ENCODE measurements around the gene OLIG1. TPM values are rescaled to one million over a fixed set of nuclear protein-coding genes. Genes with fewer than 3 reads are reported as not detected.

OLIG1 gene
- total RNA-seq, 4 donors from 2014 or later = not detected

GRCh38 chr21:33025489-33026442, 44.2 kb upstream of the OLIG1 start, which contains the start of gene OLIG2:
Gene OLIG2 (plus strand): TSS chr21:33025935. CDS start chr21:33026863, 928 bp downstream.
- intact Hi-C loops (cut with DNase I) = no loop called here
- WGBS = 1% methylated on average over 32 of the region's 59 CpGs
- DNase-seq (ENCODE audit: extremely low spot score) = no peak
- no peaks in the 10 kb centered on the region for H3K36me3 ChIP-seq
- H3K9me3 ChIP-seq = no peaks in the 10 kb centered on the region
- no peak for TF ChIP-seq POLR2AphosphoS5 (IDR thresholded peaks at IDR 0.05)
- no peak for TF ChIP-seq CTCF (IDR thresholded peaks at IDR 0.05)
- TF ChIP-seq EP300 (IDR thresholded peaks at IDR 0.05) = no peak
- TF ChIP-seq POLR2A (IDR thresholded peaks at IDR 0.05; ENCODE audit: low read depth) = no peak
- no peak within 1 kb of the TSS for H3K4me3 ChIP-seq
- H3K4me1 ChIP-seq = peaks cover 16 to 77% (median 72%) of the 10 kb centered on the region in 4 donors
- H3K27ac ChIP-seq (replicated peaks in 1 of 4) = no peak within 1 kb of the TSS
- peaks cover 0 to 100% (median 83%) of the 10 kb centered on the region in 4 donors for H3K27me3 ChIP-seq

- intact Hi-C loops (cut with DNase I) = no loop called here
- H3K27me3 ChIP-seq = peaks cover 0 to 100% (median 85%) of the 10 kb centered on the region in 4 donors
- no peak overlapping the region for H3K4me3 ChIP-seq
- H3K4me1 ChIP-seq = peaks cover 16 to 74% (median 70%) of the 10 kb centered on the region in 4 donors
- H3K9me3 ChIP-seq = no peaks in the 10 kb centered on the region
- 4% methylated on average over 21 of the region's 21 CpGs for WGBS
- DNase-seq (ENCODE audit: extremely low spot score) = no peak
- H3K36me3 ChIP-seq = no peaks in the 10 kb centered on the region
- H3K27ac ChIP-seq (replicated peaks in 1 of 4) = no peak overlapping the region
- no peak for TF ChIP-seq POLR2AphosphoS5 (IDR thresholded peaks at IDR 0.05)
These were observed 43.5 kb upstream of the OLIG1 start for GRCh38 chr21:33026443-33026858.

- H3K4me3 ChIP-seq = no peak overlapping the region
- TF ChIP-seq POLR2AphosphoS5 (IDR thresholded peaks at IDR 0.05) (no peak), EP300 (IDR thresholded peaks at IDR 0.05) (no peak), POLR2A (IDR thresholded peaks at IDR 0.05; ENCODE audit: low read depth) (no peak), CTCF (IDR thresholded peaks at IDR 0.05) (no peak)
- H3K36me3 ChIP-seq = no peaks in the 10 kb centered on the region
- H3K4me1 ChIP-seq = peaks cover 16 to 74% (median 70%) of the 10 kb centered on the region in 4 donors
- intact Hi-C loops (cut with DNase I) = no loop called here
- no peak for DNase-seq (ENCODE audit: extremely low spot score)
- H3K9me3 ChIP-seq = no peaks in the 10 kb centered on the region
- no peak overlapping the region for H3K27ac ChIP-seq (replicated peaks in 1 of 4)
- peaks cover 0 to 100% (median 83%) of the 10 kb centered on the region in 4 donors for H3K27me3 ChIP-seq
- WGBS = 0% methylated on average over 3 of the region's 54 CpGs
These were observed 43.0 kb upstream of the OLIG1 start for GRCh38 chr21:33026878-33027400.

- no peaks in the 10 kb centered on the region for H3K9me3 ChIP-seq
- peaks cover 0 to 100% (median 79%) of the 10 kb centered on the region in 4 donors for H3K27me3 ChIP-seq
- H3K27ac ChIP-seq (replicated peaks in 1 of 4) = no peak overlapping the region
- H3K36me3 ChIP-seq = no peaks in the 10 kb centered on the region
- intact Hi-C loops (cut with DNase I) = no loop called here
- H3K4me1 ChIP-seq = peaks cover 16 to 71% (median 66%) of the 10 kb centered on the region in 4 donors
- no peak overlapping the region for H3K4me3 ChIP-seq
- no peak for TF ChIP-seq CTCF (IDR thresholded peaks at IDR 0.05)
- TF ChIP-seq EP300 (IDR thresholded peaks at IDR 0.05) = no peak
- TF ChIP-seq POLR2AphosphoS5 (IDR thresholded peaks at IDR 0.05) = no peak
- TF ChIP-seq POLR2A (IDR thresholded peaks at IDR 0.05; ENCODE audit: low read depth) = no peak
- WGBS = 0% methylated on average over 22 of the region's 85 CpGs
- DNase-seq (ENCODE audit: extremely low spot score) = no peak
These were observed 42.3 kb upstream of the OLIG1 start for GRCh38 chr21:33027401-33028286.
